Stimulated activated CD4-positive, alpha-beta T cell treated with anti-CD3 and anti-CD28 coated beads, Interleukin-1b, Interleukin-23, amount 100 ng/mL, for 24 hours (primary cell): ENCODE measurements around the gene EBF3.

Experiments used
- DNase-seq, 4 experiments: peaks; one replicate each; pipeline ENCODE4 v3.0.0-alpha.2; 2020; ENCODE audit warnings: low read depth in 4 of 4, low spot score in 1 of 4

EBF3 gene

DNA sequence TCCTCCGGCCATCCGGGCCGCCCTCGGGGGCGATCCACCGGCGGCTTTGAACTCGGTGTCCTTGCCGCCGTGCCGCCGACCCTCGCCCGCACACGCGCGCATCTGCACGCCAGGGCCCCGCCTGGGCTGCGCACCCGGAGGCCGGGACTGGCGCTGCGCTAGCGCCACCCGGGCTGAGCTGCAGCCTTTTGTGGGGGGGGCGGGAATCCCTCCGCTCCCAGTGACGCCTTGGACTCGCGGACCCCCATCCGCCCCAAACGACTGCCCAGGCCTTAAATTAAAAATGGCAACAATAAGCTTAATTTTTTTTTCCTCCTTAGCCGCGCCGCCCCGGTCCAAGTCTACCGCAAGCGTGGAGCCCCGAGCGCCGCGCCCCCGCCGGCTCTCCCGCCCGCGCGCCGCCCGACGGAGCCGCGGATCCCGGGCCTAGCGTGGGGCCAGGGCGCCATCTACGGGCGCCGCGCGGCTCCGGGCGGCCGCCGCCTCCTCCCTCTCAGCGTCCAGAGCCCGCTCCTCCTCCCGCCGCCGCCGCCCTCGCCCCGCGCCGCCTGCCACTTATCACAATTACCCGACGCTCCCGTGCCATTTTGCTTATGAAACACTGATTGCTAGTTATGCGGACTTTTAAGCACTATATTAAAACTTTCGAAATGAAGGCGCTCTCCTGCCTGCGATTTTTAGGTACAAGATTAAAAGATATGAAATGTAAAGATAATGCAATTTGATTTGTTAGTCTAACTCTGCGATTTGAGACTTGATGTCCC is 7.5 kb upstream of the EBF3 start:
- peak in 1 of 4 experiments; percentile 48 for DNase-seq

DNA sequence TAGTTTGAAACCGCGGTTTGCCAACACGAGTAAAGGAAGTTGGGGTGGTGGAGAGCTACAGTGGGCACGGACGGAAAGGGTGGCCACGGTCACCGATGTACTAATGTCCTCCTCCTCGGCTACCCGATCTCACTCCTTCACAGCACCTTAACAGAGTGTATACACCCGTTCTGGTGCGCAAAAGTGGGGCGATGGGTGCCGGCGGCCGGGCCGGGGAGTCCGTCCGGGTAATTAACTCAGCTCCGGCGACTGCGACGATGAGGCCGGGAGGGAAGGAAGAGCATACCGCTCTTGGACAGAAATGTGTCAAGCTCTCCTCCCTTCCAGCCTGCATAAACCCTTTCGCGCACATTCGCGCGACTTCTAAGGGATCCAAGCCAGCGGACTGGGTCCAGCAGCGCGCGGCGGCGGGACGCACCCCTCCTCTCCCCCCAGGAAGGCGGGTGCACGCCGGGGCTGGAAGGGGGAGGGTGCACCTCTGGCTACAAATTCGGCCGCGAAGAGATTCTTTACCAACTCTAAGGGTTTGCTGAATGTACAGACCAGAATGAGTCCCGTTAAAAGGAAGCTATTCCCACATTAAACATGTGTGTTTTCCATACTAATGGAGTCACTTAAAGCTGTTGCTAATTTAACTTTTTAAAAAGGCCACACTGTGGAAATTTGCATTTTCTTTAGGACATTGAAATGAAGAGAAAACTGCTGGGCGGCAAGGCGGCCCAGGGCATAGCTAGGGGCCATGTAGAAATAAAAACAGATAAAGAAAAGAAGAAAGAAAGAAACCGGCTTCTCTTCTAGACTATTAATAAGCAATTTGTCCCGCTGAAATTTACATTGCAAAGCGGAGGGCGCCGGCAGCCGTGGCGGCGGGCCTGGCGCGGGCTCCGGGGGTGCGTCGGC is 6.6 kb upstream of the EBF3 start:
- no peak for DNase-seq

DNA sequence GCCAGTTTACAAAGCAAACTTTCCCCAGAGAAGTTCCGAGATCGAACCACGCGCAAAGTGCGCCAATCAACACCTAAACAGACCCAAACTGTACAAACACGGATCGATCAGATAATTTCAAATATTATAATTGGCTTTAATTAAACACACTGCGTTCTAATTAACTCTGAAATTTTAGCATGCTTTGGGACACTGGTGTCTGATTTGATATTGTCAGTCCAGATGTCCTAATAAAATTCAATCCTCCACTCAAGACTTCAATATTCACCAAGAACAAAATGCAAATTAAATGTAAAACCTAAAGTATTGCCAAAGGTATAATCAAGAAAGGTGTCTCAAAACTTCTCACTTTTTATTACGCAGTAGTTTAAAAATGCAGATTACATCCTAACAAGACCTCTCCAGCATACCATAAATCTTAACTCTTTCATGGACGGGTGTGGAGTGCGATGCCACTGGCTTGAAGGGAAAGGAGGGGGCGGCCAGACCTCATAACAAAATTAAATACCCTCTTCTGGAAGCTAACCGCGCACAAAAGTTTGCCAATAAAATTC is 5.9 kb upstream of the EBF3 start:
- no peak for DNase-seq

DNA sequence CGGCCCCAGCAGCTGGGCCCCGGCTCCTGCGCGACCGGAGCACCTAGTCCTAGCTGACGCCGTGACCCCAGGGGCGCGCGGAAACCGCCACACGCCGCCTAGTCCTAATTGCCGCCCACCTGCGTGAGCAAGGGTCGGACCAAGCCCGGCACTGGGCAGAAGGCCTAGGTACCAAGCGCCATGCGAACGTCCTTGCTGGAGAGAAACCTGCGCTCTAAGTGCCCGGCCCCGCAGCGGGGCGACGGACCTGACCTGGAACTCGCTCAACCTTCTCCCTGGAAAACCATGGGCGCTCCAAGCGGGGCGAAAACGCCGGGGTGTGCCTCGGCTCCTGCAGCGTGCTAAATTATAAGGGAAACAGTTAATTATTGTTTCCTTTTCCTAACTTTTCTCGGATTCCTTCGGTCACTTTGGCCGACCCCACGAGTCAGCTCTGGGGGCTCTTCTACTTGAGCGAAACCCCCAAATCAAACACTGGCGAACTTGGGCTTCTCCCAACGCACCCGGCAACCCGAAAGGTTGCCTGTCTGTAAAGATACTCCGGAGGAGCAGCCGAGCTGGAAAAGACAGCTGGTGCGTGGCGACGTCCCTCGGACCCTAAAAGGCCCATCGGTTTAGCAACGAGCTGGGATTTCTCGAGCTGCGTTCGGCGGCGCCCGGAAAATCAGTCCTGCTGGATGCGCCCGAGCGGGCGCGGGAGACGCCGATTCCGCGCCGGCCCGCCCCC is 5.3 kb upstream of the EBF3 start:
- DNase-seq, result no peak

DNA sequence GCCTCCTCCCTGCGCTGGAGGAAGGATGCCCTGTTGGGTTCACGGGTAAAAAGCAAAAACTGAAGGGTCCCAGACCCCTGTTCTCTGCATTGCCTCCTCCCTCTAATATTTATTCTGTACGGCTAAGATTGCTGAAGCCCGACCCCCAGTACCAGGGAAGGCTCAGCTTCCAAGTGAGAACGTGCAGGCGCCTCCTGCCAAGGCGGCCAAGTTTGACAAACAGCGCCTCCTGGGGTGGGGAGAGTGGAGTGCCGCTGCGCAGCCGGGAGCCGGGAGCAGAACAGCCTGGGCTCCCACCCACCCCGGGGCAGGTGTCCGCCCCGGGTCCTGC is 4.7 kb upstream of the EBF3 start:
- peak in 1 of 4 experiments; percentile 46 for DNase-seq

DNA sequence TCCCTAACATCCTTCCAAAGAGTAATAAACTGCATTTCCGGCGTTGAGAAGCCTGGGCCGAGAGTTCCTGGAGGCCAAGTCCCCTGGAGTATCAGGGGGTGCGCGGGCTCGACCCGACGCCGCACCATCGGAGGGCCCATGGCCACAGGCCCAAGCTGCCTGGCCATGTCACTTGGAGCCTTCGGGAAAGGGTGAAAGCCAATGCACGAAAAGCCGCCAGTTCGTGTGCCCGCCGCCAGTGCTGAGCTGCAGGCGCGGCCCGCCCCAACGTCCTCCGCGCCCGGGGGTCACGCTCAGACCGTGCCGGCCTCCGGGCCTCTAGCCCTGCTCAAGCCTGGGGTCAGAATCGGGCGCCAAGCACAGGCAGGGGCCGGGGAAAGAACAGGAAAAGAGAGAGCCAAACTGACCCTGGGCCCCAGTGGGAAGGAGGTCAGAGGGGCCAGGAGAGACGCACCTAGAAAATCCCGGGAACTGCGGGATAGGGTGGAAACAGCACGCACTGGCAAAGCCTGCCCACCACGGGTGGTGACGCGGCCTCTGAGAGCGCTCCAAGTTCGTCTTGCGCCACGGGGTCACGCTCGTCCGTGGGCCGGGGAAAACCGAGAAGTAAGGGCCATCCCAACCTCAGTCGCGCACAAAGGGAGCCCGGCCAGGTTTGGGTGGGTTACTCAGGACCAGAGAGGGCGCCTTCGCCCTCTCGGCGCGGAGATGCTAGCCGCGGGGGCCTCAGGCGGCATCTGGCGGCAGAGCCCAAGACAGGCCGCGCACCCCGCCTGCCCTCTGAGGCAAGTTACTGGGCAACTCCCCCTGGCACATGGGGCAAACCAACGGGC is 4.2 kb upstream of the EBF3 start:
- DNase-seq, result no peak

DNA sequence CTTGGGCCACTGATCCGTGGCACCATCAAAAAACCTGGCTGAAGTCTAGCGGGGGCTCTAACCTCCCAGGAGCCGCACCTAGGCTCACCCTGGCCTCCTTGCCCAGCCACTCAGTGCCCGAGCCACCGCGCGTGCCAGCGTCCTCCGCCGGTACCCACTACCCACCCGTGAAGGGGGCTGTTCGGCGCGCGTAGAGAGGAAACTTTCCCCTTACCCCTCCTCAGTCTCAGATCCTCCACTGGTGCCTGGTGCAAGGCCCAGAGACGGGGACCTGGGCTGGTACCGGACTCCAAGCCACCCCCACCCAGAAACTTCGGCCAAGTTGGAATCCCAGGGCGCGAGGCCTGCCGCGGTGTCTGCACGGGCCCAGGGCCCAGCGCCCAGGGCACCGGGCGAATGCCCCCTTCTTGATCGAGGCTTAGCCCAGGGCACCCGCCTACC is 3.5 kb upstream of the EBF3 start:
- no peak for DNase-seq

DNA sequence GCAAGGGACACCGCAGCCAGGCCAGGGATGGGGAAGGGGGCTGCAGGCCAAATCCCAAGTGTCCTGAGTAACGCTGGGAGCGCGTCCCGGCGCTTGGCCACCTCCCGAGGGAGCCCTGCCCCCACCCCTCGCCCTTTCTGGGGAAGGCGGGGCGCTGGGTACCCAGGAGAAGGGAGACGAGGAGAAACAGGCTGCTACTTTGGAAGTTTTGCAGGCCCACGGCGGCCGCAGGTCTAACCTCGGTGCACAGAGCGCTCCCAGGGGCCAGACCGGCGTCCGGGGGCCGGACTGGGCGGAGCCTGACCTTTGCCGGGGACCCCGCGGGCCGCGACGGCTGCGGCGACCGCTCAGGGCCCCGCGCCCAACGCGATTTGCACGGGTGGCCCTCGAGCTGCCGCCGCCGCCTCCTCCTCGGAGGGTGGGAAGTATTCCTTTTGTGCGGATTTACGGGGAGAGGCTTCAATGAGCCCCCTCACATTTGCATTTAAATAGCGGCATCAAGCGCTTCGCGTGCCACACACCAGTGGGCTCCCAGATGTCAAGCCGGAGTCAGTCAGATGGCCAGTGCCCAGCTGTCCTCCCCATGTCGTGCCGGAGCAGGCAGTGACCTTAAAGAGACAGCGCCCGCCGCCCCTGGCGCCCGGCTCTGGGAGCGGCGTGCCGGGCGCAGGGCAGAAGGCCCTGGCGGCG is 3.0 kb upstream of the EBF3 start:
- no peak for DNase-seq

DNA sequence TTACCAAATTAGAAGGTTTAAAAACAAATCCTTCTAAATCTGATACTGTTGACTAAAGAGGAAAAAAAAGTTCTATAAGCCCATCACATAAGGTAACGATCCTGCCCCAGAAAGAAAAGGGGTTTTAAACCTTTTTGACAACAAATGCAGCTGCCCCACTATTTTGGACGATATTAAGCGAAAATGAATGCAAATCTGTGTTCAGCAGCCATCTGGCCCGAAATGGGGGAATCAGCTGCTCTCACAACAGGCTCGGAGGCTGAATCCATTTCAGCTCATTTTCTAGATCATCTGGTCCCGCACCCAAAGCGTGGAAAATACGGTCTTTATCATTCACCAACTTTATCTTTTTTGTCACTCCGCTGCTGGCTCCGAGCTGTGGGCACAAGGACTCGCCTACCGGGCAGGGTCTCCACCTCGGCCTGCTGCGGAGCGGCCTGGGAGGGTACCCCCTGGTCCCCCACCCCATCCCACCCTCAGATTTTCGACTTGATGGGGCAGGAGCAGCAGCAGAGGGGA is 2.4 kb upstream of the EBF3 start:
- DNase-seq, result no peak

DNA sequence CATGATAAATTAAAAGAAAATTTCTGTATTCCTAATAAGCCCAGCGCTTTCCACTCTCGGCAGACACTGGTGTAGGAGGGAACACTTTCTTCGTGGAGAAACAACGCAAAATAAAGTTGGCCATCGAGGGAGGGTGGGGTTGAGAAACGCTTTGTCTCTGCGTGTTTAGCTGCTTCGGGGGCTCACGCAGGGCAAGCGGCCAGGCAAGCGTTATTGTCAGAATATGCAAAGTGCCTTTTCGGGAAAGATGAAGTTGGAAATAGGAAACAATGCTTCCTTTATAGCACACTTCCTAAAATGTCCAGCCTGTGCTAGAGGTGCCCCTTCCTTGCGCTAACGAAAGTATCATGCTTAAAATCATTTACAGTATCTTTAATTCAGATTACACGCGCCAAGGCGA is 1.9 kb upstream of the EBF3 start:
- no peak for DNase-seq

DNA sequence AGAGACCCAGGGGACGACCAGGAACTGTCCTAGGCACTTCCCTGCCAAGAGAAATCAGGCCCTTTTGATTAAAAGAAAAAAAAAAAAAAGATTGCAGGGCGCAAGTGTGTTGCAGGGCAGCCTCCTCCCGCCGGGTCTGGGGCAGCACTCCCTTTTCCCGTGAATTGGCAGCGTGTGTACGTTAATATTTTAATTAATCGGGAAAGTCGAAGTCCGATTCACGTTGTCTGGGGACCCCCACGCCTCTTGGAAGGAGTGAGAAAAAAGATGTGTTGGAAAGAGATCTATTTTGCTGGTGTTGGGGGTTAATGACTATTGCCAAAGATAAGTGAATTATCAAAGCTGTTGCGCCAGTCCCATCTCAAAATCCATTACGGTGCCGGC is 1.3 kb upstream of the EBF3 start:
- DNase-seq, result no peak

DNA sequence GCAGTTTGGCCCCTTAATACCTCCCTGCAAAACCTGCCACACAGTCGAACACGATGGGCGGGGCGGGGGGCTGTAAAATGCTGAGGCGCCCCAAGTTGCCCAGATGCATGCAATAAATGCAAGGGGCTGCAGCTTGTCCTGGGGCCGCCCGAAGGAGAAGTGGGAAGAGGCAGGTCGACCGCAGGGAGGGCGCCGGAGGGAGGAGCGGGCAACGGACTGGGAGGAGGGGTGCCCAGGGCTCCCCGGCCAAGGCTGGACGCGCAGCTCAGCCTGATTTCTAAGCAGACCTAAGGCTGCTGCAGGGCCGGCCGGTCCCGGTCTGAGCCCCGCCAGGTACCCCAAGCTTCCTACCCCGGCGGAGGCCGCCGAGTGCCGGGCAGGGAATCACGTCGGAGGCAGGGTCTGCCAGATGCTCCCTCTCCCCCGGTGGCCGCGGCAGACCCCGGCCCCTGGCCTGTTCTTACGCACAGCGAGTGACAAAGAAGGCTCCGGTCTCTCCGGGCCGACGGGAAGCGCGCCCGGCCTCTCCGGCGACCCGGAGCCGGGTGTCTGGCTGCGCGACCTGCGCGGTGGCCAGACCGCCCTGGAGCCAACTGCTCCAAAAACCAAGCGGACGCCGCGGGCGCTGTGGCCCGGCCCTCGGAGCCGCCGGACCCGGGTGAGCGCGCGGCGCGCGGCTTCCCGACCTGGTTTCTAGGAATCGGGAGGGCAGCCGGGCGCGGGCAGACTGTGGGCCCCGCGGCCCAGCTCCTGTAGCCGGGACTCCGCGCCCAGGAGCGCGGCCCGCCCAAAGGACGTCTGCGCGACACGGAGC is 744 bp upstream of the EBF3 start:
- DNase-seq, result no peak

DNA sequence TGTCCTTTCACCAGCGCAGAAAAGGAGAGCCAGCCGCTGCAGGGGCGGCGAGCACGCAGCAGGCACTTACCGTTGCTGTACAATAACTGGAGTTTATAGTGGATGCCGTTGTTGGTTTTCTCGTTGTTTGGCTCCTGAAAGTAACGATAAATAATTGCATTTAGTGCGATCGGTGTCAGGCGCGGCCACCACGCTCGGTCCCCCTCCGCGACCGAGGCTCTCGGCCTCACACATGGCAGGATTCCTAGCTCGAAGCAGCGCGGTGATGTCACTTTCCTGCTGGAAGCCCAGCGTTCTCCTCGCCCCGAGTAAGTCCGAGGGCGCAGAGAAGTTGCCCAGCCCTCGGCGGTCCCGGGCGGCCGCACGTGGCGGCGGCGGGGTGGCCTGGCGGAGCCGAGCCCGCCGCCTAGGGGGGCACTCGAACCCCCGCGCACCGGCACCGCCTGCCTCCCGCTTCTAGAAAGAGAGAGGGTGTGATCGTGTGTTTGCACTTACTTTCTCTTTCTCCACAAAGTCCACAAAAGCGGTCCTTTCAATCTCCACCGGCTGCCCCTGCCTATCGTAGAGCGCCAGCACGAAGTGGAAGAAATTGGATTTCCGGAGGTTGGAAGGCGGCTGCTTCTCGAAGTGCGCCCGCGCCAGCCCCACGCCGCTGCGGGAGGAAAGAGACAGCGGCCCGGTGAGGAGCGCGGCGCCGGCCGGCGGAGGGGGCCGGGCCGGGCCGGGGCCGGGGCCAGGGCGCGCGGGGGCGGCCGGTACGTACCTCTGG is 1.0 kb downstream of the EBF3 start:
- DNase-seq, result no peak

DNA sequence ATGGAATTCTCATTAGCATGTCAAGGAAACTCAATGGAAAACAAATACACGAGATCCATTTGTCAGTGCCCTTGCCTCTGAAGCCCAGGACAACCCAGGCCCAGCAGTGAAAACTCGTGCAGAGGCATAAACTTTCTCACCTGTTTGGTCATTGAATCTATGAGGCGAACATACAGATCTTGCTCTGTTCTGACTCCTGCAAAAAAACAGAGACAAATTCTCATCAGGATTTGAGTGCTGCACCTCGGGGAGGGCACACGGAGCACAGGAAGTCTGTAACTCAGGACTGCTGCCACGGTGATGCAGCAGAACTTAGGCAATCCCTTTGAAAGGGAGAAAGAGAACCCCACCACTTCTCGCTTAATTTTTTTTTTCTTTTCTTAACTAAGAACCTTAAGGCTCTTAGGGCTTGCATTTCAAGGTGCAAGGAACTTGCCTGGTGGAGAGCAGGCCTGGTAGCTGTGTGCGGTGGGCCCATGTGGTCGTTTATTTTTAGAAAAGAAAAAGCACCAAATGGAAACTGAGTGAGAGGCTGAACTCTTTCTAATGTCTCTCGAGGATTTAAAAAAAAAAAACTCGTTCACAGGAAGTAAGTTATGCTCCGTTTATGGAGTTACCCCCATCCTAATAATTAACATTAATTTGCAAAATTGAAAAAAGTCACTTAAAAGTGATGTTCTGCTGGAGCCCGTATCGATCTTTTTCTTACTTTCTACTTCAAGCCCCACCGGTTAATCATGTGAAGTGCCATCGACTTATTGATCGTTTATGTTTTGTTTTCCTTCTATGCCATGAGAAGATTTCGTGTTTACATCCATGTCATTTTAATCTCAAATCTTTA is 1.8 kb downstream of the EBF3 start:
- no peak for DNase-seq

DNA sequence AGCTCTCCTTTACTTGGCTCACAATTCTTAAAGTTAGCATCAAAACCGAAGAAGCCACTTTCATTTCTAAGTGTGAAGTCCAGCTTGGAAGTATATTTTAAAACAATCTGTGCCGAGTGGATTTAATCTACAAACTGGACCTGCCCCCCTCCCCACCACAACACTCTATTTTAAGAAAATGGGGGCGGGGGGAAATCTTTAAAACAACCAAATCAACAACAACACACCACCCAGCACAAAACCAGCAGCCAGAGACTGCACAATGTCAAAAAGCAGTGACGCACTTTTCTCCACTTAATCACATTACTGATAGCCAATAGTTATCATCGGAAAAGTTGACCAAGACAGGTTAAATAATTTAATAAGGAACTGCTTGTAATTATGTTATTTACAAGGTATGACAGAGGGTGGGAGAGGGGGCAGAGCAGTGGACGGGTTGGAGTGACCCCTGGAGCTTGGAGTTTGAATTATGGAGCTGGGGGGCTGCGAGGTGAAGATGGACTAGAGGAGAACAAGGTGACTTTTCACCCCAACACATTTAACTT is 2.8 kb downstream of the EBF3 start:
- DNase-seq, result no peak

DNA sequence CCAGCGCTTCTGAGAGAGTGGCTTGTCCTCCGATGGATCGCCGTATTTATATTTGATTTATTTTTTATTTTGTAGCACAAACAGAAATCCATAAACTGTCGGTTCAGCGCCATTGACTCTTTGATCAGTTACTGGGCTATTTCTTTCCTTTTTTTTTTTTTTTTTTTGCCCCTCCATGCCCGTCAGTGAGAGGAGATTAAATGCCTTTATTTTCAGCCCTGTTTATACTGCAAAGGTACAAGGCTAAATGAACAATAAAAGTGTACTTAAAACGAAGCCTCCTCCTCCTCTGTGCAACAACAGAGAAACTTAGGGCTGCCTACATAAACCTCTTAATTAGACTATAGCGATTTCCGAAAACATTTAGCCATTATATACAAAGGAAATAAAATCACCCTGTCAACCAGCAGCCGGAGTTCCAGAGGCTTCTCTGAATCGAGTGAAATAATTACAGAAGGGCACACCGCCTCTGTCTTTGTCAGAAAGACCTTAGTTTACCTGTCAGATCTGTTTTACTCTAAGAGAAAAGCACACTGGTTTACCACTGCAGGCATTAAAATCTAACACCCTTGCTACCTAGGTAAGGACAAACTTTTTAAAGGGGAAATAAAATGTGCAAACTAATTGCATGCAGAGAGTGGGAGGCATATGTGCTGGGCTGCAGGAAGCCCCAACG is 3.5 kb downstream of the EBF3 start:
- DNase-seq, result no peak
